Aorta (tissue), 5 donors: ENCODE data around the gene VKORC1. TPM values are rescaled to one million over a fixed set of nuclear protein-coding genes. Genes with fewer than 3 reads are reported as not detected.

Experiments used
- ATAC-seq: fragments of 200-7000 bp; cut with Tn5 transposase; one replicate; pipeline ENCODE4 v1.9.1; 2022; ENCODE audit warnings: moderate library complexity; ENCODE audit not compliant: low FRiP score
- DNase-seq, 2 donors: peaks; one replicate each; pipeline ENCODE4 v3.0.0-alpha.2; 2020
- H3K27ac ChIP-seq, 2 donors: one replicate each; pipeline ENCODE4 v1.5.1; 2013; ENCODE audit warnings: low read length in 2 of 2, mild to moderate bottlenecking in 2 of 2, moderate library complexity in 2 of 2, control low read depth in 1 of 2, inconsistent platforms in 1 of 2, low read depth in 1 of 2
- H3K27me3 ChIP-seq, 2 donors: one replicate each; pipeline ENCODE4 v1.6.1; 2013; ENCODE audit warnings: control low read depth in 1 of 2, low read length in 1 of 2, mild to moderate bottlenecking in 1 of 2, moderate library complexity in 1 of 2; ENCODE audit not compliant: insufficient read depth in 2 of 2, control insufficient read depth in 1 of 2
- H3K36me3 ChIP-seq, 2 donors: one replicate each; pipeline ENCODE4 v1.6.1; 2013; ENCODE audit warnings: control low read depth in 1 of 2, low read length in 1 of 2, mild to moderate bottlenecking in 1 of 2; ENCODE audit not compliant: insufficient read depth in 2 of 2, control insufficient read depth in 1 of 2
- H3K4me1 ChIP-seq, 2 donors: one replicate each; pipeline ENCODE4 v1.6.1; 2013; ENCODE audit warnings: low read length in 2 of 2, control low read depth in 1 of 2, mild to moderate bottlenecking in 1 of 2, moderate library complexity in 1 of 2; ENCODE audit not compliant: insufficient read depth in 2 of 2, control insufficient read depth in 1 of 2
- H3K4me3 ChIP-seq, 2 donors: one replicate each; pipeline ENCODE4 v1.5.1; 2013; ENCODE audit warnings: low read length in 2 of 2, control low read depth in 1 of 2, mild to moderate bottlenecking in 1 of 2
- H3K9me3 ChIP-seq: one replicate; pipeline ENCODE4 v1.6.1; 2013; ENCODE audit warnings: mild to moderate bottlenecking, low read length; ENCODE audit not compliant: control insufficient read depth
- WGBS, 2 donors: extraction: QIAGEN DNeasy Blood & Tissue Kit; methylation state at CpG; one replicate each; pipeline ENCODE4 v1.1.7; 2013; 5-methylcytosine and 5-hydroxymethylcytosine counted together
- intact Hi-C, 2 donors: fragments of 100-400 bp; cut with DNase I; formaldehyde crosslinking; loops; one replicate each; pipeline versions ENCODE4 v1.14.2 to v1.15.0; 2022
- polyA plus RNA-seq, 2 donors: library from polyadenylated mRNA; stranded (reverse); fragments of 200-250 nt; gene quantifications; one replicate each; pipeline ENCODE4 v1.2.3, GENCODE V29; 2013
- total RNA-seq, 2 donors: library from RNA; stranded (reverse); fragmentation: NEBNext Ultra II Directional; extraction: Animal tissue kit (Norgen Biotek cat#: 25700); gene quantifications; one replicate each; pipeline ENCODE4 v1.2.1, GENCODE V29; 2021
- donor health status: healthy with polysubstance abuse.
- donor health status: Bipolar disorder and iron deficiency.
- donor health status: DM: no; HTN: no; CAD: no.
- donor health status: DM: no; HTN: no; CAD: no.
- donor health status: DM: yes; HTN: yes; CAD: no.

The VKORC1 gene
- total and polyA plus RNA-seq, 4 donors: 75.7 to 206 (median 126) TPM

GRCh38 chr16:31111881-31112466 is 17.4 kb upstream of the VKORC1 start:
- Histone ChIP-seq H3K36me3 (no peaks in the 10 kb centered on the region), H3K9me3 (no peaks in the 10 kb centered on the region), H3K4me1 (no peaks in the 10 kb centered on the region), H3K4me3 (no peak overlapping the region), H3K27ac (no peak overlapping the region), H3K27me3 (no peaks in the 10 kb centered on the region)
- WGBS, 2 donors: 91 to 92% methylated on average over 23 of the region's 23 CpGs
- intact Hi-C loops: no loop called here
- DNase-seq: no peak
- no peak for ATAC-seq

GRCh38 chr16:31110106-31111034 is 15.8 kb upstream of the VKORC1 start:
- WGBS, 2 donors: 88% methylated on average over 26 of the region's 26 CpGs
- Histone ChIP-seq H3K27ac (no peak overlapping the region), H3K36me3 (no peaks in the 10 kb centered on the region), H3K27me3 (no peaks in the 10 kb centered on the region), H3K9me3 (no peaks in the 10 kb centered on the region), H3K4me1 (no peaks in the 10 kb centered on the region), H3K4me3 (no peak overlapping the region)
- DNase-seq (no peak), ATAC-seq (no peak)
- intact Hi-C loops: no loop called here

- Histone ChIP-seq H3K4me3 (no peak overlapping the region), H3K4me1 (no peaks in the 10 kb centered on the region), H3K36me3 (no peaks in the 10 kb centered on the region), H3K9me3 (no peaks in the 10 kb centered on the region), H3K27ac (no peak overlapping the region), H3K27me3 (no peaks in the 10 kb centered on the region)
- ATAC-seq (no peak), DNase-seq (no peak)
- intact Hi-C loops: loop anchor here in 1 of 2 donors (5.0 kb wide), 1 partner anchor 33 kb away; no protein-coding TSS in a partner anchor
- WGBS, 2 donors: 90 to 94% methylated on average over 12 of the region's 12 CpGs
Observed at GRCh38 chr16:31109622-31110021, 15.0 kb upstream of the VKORC1 start.

GRCh38 chr16:31108794-31109558 is 14.4 kb upstream of the VKORC1 start:
- H3K9me3 ChIP-seq: no peaks in the 10 kb centered on the region
- H3K36me3 ChIP-seq: no peaks in the 10 kb centered on the region
- peak overlapping the region; percentile 46 to 76 for H3K4me3 ChIP-seq
- 37 to 40% methylated on average over 55 to 57 of the region's 57 CpGs for WGBS, 2 donors
- H3K4me1 ChIP-seq: no peaks in the 10 kb centered on the region
- intact Hi-C loops: loop anchor here in 1 of 2 donors (5.0 kb wide), 1 partner anchor 33 kb away; no protein-coding TSS in a partner anchor
- peak overlapping the region in 1 of 2 donors; percentile 71 for H3K27ac ChIP-seq
- no peaks in the 10 kb centered on the region for H3K27me3 ChIP-seq
- DNase-seq (no peak), ATAC-seq (no peak)

GRCh38 chr16:31108035-31108793 is 13.6 kb upstream of the VKORC1 start, which contains the start of gene BCKDK:
TSS of gene BCKDK (plus strand) at chr16:31108386. CDS start at chr16:31109224, 838 bp downstream.
- ATAC-seq: peak; percentile 88
- no peaks in the 10 kb centered on the region for H3K27me3 ChIP-seq
- WGBS, 2 donors: 3% methylated on average over 57 to 68 of the region's 68 CpGs
- H3K4me3 ChIP-seq: peak within 1 kb of the TSS; percentile 46 to 76
- intact Hi-C loops: loop anchor here in 1 of 2 donors (5.0 kb wide), 1 partner anchor 34 kb away; no protein-coding TSS in a partner anchor
- H3K36me3 ChIP-seq: no peaks in the 10 kb centered on the region
- H3K27ac ChIP-seq: peak within 1 kb of the TSS; percentile 38 to 71
- DNase-seq: peak; percentile 90 to 92
- no peaks in the 10 kb centered on the region for H3K4me1 ChIP-seq
- H3K9me3 ChIP-seq: no peaks in the 10 kb centered on the region

- H3K36me3 ChIP-seq: no peaks in the 10 kb centered on the region
- intact Hi-C loops: loop anchor here in 1 of 2 donors (5.0 kb wide), 1 partner anchor 35 kb away; no protein-coding TSS in a partner anchor
- DNase-seq (no peak), ATAC-seq (no peak)
- no peak overlapping the region for H3K27ac ChIP-seq
- WGBS, 2 donors: 89 to 92% methylated on average over 6 of the region's 6 CpGs
- no peaks in the 10 kb centered on the region for H3K4me1 ChIP-seq
- no peaks in the 10 kb centered on the region for H3K27me3 ChIP-seq
- no peak overlapping the region for H3K4me3 ChIP-seq
- no peaks in the 10 kb centered on the region for H3K9me3 ChIP-seq
Observed at GRCh38 chr16:31107465-31107867, 12.9 kb upstream of the VKORC1 start.

GRCh38 chr16:31106509-31107464 is 12.2 kb upstream of the VKORC1 start:
- H3K4me1 ChIP-seq: no peaks in the 10 kb centered on the region
- WGBS, 2 donors: 86% methylated on average over 28 of the region's 28 CpGs
- intact Hi-C loops: loop anchor here in 1 of 2 donors (5.0 kb wide), 1 partner anchor 36 kb away; no protein-coding TSS in a partner anchor
- H3K36me3 ChIP-seq: no peaks in the 10 kb centered on the region
- H3K27ac ChIP-seq: no peak overlapping the region
- H3K27me3 ChIP-seq: no peaks in the 10 kb centered on the region
- no peaks in the 10 kb centered on the region for H3K9me3 ChIP-seq
- ATAC-seq: no peak
- H3K4me3 ChIP-seq: no peak overlapping the region
- DNase-seq: no peak
